PFSK-1 (cell line): ENCODE measurements around the gene FURIN.

Experiments
- FOXP2 ChIP-seq: optimal IDR thresholded peaks from 2 replicates; pipeline ENCODE3; 2011; ENCODE audit warnings: borderline replicate concordance, control low read depth, inconsistent platforms; ENCODE audit not compliant: insufficient read depth; ENCODE audit errors: extremely low read length, extremely low read depth
- POLR2AphosphoS5 ChIP-seq: IDR thresholded peaks from 2 replicates; pipeline ENCODE4 v1.6.1; 2012; ENCODE audit warnings: low read depth, mild to moderate bottlenecking, control low read depth, low read length, moderate library complexity
- SIN3A ChIP-seq: IDR thresholded peaks from 2 replicates; pipeline ENCODE4 v1.6.1; 2012; ENCODE audit warnings: mild to moderate bottlenecking, low read length, moderate library complexity, borderline replicate concordance; ENCODE audit not compliant: insufficient read depth
- TAF1 ChIP-seq: IDR thresholded peaks from 2 replicates; pipeline ENCODE4 v1.6.1; 2012; ENCODE audit warnings: low read length, control low read depth, borderline replicate concordance; ENCODE audit not compliant: insufficient read depth
- TF ChIP-seq, protein P1 (sequence below), 2 experiments: IDR thresholded peaks; 2 replicates each; pipeline versions ENCODE4 v1.6.1 to v1.8.0; 2011 to 2012; ENCODE audit warnings: low read depth in 2 of 2, low read length in 2 of 2, control low read depth in 1 of 2, inconsistent platforms in 1 of 2, mild to moderate bottlenecking in 1 of 2, moderate library complexity in 1 of 2; ENCODE audit not compliant: insufficient read depth in 1 of 2

DNA sequence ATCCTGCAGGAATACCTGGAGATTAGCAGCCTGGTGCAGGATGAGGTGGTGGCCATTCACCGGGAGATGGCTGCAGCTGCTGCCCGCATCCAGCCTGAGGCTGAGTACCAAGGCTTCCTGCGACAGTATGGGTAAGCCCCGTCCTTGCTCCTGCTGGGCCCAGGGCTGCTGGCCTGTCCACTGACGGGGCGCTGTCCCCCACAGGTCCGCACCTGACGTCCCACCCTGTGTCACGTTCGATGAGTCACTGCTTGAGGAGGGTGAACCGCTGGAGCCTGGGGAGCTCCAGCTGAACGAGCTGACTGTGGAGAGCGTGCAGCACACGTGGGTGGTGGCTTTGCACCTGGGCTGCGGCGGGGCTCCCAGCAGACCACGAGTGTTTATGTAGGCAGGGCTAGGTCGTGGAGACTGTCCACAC, 20.9 kb downstream of the FURIN start:
- TF ChIP-seq, protein P1, sequence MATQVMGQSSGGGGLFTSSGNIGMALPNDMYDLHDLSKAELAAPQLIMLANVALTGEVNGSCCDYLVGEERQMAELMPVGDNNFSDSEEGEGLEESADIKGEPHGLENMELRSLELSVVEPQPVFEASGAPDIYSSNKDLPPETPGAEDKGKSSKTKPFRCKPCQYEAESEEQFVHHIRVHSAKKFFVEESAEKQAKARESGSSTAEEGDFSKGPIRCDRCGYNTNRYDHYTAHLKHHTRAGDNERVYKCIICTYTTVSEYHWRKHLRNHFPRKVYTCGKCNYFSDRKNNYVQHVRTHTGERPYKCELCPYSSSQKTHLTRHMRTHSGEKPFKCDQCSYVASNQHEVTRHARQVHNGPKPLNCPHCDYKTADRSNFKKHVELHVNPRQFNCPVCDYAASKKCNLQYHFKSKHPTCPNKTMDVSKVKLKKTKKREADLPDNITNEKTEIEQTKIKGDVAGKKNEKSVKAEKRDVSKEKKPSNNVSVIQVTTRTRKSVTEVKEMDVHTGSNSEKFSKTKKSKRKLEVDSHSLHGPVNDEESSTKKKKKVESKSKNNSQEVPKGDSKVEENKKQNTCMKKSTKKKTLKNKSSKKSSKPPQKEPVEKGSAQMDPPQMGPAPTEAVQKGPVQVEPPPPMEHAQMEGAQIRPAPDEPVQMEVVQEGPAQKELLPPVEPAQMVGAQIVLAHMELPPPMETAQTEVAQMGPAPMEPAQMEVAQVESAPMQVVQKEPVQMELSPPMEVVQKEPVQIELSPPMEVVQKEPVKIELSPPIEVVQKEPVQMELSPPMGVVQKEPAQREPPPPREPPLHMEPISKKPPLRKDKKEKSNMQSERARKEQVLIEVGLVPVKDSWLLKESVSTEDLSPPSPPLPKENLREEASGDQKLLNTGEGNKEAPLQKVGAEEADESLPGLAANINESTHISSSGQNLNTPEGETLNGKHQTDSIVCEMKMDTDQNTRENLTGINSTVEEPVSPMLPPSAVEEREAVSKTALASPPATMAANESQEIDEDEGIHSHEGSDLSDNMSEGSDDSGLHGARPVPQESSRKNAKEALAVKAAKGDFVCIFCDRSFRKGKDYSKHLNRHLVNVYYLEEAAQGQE (IDR thresholded peaks at IDR 0.05; ENCODE audit: insufficient read depth in 1 of 2, low read depth in 2 of 2, low read length in 2 of 2), result no peak
- TF ChIP-seq POLR2AphosphoS5 (no peak), TAF1 (no peak), SIN3A (no peak), FOXP2 (no peak)
